Endodermal cell (in vitro differentiated cells): ENCODE results near the gene NFATC1. TPM values are rescaled to one million over a fixed set of nuclear protein-coding genes. Genes with fewer than 3 reads are reported as not detected.

ENCODE experiments used
- DNase-seq: peaks from one replicate; pipeline ENCODE4 v3.0.0-alpha.2; 2017
- H3K27ac ChIP-seq: 2 replicates; pipeline ENCODE4 v1.5.1; 2013; ENCODE audit warnings: mild to moderate bottlenecking, low read depth, low read length, moderate library complexity
- H3K27me3 ChIP-seq: 2 replicates; pipeline ENCODE4 v1.6.1; 2013; ENCODE audit warnings: mild to moderate bottlenecking, low read length, moderate library complexity; ENCODE audit not compliant: insufficient read depth, control insufficient read depth, poor library complexity, severe bottlenecking
- H3K36me3 ChIP-seq: 2 replicates; pipeline ENCODE4 v1.7.0; 2013; ENCODE audit warnings: mild to moderate bottlenecking, low read length, moderate library complexity; ENCODE audit not compliant: control insufficient read depth, insufficient read depth
- H3K4me1 ChIP-seq: one replicate; pipeline ENCODE4 v1.7.0; 2013; ENCODE audit warnings: low read length; ENCODE audit not compliant: control insufficient read depth, insufficient read depth
- H3K4me3 ChIP-seq: 2 replicates; pipeline ENCODE4 v1.5.1; 2013; ENCODE audit warnings: mild to moderate bottlenecking, low read length, moderate library complexity
- H3K9ac ChIP-seq: 2 replicates; pipeline ENCODE4 v1.6.1; 2013; ENCODE audit warnings: mild to moderate bottlenecking, low read length, moderate library complexity; ENCODE audit not compliant: poor library complexity, severe bottlenecking; ENCODE audit errors: extremely low read depth
- H3K9me3 ChIP-seq: 2 replicates; pipeline ENCODE4 v1.6.1; 2013; ENCODE audit warnings: mild to moderate bottlenecking, low read length, moderate library complexity; ENCODE audit not compliant: control insufficient read depth
- H3K27ac Mint-ChIP-seq: 2 replicates; pipeline ENCODE4 v1.8.0; 2020; ENCODE audit warnings: mixed read lengths
- H3K27me3 Mint-ChIP-seq: 2 replicates; pipeline ENCODE4 v1.8.0; 2021; ENCODE audit warnings: mild to moderate bottlenecking, mixed read lengths; ENCODE audit not compliant: insufficient read depth
- H3K36me3 Mint-ChIP-seq: 2 replicates; pipeline ENCODE4 v1.8.0; 2020; ENCODE audit warnings: low read depth, mixed read lengths
- H3K4me1 Mint-ChIP-seq: 2 replicates; pipeline ENCODE4 v1.8.0; 2020; ENCODE audit warnings: mixed read lengths
- H3K4me3 Mint-ChIP-seq: 2 replicates; pipeline ENCODE4 v1.8.0; 2020; ENCODE audit warnings: mild to moderate bottlenecking, moderate library complexity, mixed read lengths
- H3K9me3 Mint-ChIP-seq: 2 replicates; pipeline ENCODE4 v1.8.0; 2020; ENCODE audit warnings: mild to moderate bottlenecking, mixed read lengths
- CTCF ChIP-seq: fragments of 200-600 bp; sonication (generic); conservative IDR thresholded peaks from 2 replicates; pipeline ENCODE4 v1.5.0; 2021; ENCODE audit warnings: antibody characterized with exemption, mild to moderate bottlenecking
- WGBS, 2 experiments: methylation state at CpG; one replicate each; pipeline versions ENCODE4 v1.1.5 to v1.1.7; 2013; ENCODE audit warnings: missing lambda C conversion rate in 2 of 2, mixed read lengths in 1 of 2; ENCODE audit not compliant: insufficient coverage in 1 of 2, insufficient read length in 1 of 2; 5-methylcytosine and 5-hydroxymethylcytosine counted together
- total RNA-seq, 2 donors: library from RNA; stranded (reverse); fragmentation: NEBNext Ultra II Directional in 1 of 2; extraction: Animal tissue kit (Norgen Biotek cat#: 25700) in 1 of 2; gene quantifications; 2 replicates in 1 of 2; 3 replicates in 1 of 2; pipeline ENCODE4 v1.2.1, GENCODE V29; 2021

The NFATC1 gene
- total RNA-seq, 2 donors from 2014 or later, result 23.4 to 32.5 TPM

- no peaks in the 10 kb centered on the region for H3K9me3 ChIP-seq
- peaks cover 4% of the 10 kb centered on the region for H3K9me3 Mint-ChIP-seq
- no peaks in the 10 kb centered on the region for H3K36me3 ChIP-seq
- no peaks in the 10 kb centered on the region for H3K27me3 Mint-ChIP-seq
- 97% methylated on average over 23 to 36 of the region's 36 CpGs for WGBS, 2 experiments
- no peaks in the 10 kb centered on the region for H3K27me3 ChIP-seq
- no peak overlapping the region for H3K4me3 Mint-ChIP-seq
- H3K9ac ChIP-seq, result no peak overlapping the region
- no peak for TF ChIP-seq CTCF
- no peak overlapping the region for H3K27ac ChIP-seq
- peaks cover 15% of the 10 kb centered on the region for H3K36me3 Mint-ChIP-seq
- no peak overlapping the region for H3K4me3 ChIP-seq
- H3K4me1 ChIP-seq, result peaks cover 13% of the 10 kb centered on the region
- H3K4me1 Mint-ChIP-seq, result peaks cover 20% of the 10 kb centered on the region
- H3K27ac Mint-ChIP-seq, result no peak overlapping the region
- DNase-seq, result peak; percentile 29
Observed at GRCh38 chr18:79510731-79511241, 115.1 kb downstream of the NFATC1 start.

- Mint-ChIP-seq H3K9me3 (peaks cover 3% of the 10 kb centered on the region), H3K27me3 (no peaks in the 10 kb centered on the region), H3K4me1 (peaks cover 19% of the 10 kb centered on the region), H3K36me3 (peaks cover 15% of the 10 kb centered on the region), H3K4me3 (no peak overlapping the region), H3K27ac (no peak overlapping the region)
- Histone ChIP-seq H3K4me1 (peaks cover 13% of the 10 kb centered on the region), H3K9ac (no peak overlapping the region), H3K27me3 (no peaks in the 10 kb centered on the region), H3K27ac (no peak overlapping the region), H3K36me3 (no peaks in the 10 kb centered on the region), H3K4me3 (no peak overlapping the region), H3K9me3 (no peaks in the 10 kb centered on the region)
- WGBS, 2 experiments, result 95 to 96% methylated on average over 9 to 21 of the region's 21 CpGs
- DNase-seq, result no peak
- no peak for TF ChIP-seq CTCF
Observed at GRCh38 chr18:79511271-79511670, 115.5 kb downstream of the NFATC1 start.

GRCh38 chr18:79511671-79512301 is 116.1 kb downstream of the NFATC1 start:
- Mint-ChIP-seq H3K27ac (no peak overlapping the region), H3K4me3 (no peak overlapping the region), H3K9me3 (no peaks in the 10 kb centered on the region), H3K27me3 (no peaks in the 10 kb centered on the region), H3K4me1 (peaks cover 14% of the 10 kb centered on the region), H3K36me3 (peaks cover 15% of the 10 kb centered on the region)
- H3K9ac ChIP-seq, result no peak overlapping the region
- DNase-seq, result peak; percentile 55
- H3K27ac ChIP-seq, result no peak overlapping the region
- H3K36me3 ChIP-seq, result no peaks in the 10 kb centered on the region
- peaks cover 12% of the 10 kb centered on the region for H3K4me1 ChIP-seq
- no peaks in the 10 kb centered on the region for H3K27me3 ChIP-seq
- H3K9me3 ChIP-seq, result no peaks in the 10 kb centered on the region
- H3K4me3 ChIP-seq, result no peak overlapping the region
- TF ChIP-seq CTCF, result peak; percentile 30
- WGBS, 2 experiments, result 90 to 93% methylated on average over 16 to 32 of the region's 32 CpGs
